CD4-positive, alpha-beta T cell treated with Interleukin-10 for 1 hour (primary cell): ENCODE results near the gene UBE2I.

ENCODE experiments used
- DNase-seq: peaks from one replicate; pipeline ENCODE4 v3.0.0-alpha.2; 2020

Gene UBE2I

GRCh38 chr16:1330931-1331711, 21.7 kb downstream of the UBE2I start:
- DNase-seq = no peak

GRCh38 chr16:1331712-1332617, 22.5 kb downstream of the UBE2I start:
- peak; percentile 74 for DNase-seq

GRCh38 chr16:1332618-1333148, 23.2 kb downstream of the UBE2I start:
- DNase-seq = no peak

- peak; percentile 51 for DNase-seq
Measured at GRCh38 chr16:1333149-1333812, 23.8 kb downstream of the UBE2I start, which contains the start of gene BAIAP3. BAIAP3 (plus strand) TSS chr16:1333645; CDS start chr16:1338550, 4,905 bp downstream.

DNA sequence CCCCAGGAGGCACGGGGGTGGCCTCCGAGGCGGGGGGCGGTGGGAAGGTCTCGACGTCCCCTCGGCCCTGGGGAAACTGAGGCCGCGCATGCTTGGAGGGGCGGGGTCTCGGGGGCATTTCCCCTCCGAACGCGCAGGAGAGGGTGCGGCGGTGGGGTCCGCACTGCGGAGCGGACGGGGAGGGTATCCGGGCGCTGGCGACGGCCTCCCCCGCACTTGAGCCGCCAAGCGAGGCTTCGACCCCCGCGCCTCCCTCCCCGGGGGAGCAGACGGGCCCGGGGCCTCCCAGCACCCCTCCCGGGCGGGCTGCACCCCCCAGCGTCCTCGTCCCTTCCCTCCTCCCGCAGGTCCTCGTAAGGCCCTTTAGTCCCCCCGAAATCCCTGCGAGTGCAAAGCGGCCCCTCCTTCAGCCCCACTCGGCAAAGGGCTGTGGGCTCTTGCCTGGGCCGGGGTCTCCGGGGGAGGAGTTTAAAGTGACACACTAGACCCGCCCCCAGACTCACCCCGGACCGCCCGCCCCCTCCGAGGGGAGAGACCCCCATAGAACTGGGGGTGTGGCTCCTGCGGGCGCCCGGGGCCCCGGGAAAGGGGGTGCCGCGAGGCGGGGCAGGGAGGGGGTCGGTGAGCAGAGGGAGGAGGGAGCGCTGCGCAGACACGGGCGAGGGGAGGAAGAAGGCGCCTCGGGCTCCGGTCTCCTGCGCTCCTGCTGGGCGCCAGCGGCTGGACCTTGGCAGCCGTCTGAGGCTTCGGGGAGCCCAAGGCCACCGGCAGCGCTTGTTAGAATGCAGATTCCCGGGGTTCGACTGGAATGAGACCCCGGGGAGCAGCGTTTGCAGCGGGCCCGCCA, 24.6 kb downstream of the UBE2I start:
- DNase-seq = no peak

DNA sequence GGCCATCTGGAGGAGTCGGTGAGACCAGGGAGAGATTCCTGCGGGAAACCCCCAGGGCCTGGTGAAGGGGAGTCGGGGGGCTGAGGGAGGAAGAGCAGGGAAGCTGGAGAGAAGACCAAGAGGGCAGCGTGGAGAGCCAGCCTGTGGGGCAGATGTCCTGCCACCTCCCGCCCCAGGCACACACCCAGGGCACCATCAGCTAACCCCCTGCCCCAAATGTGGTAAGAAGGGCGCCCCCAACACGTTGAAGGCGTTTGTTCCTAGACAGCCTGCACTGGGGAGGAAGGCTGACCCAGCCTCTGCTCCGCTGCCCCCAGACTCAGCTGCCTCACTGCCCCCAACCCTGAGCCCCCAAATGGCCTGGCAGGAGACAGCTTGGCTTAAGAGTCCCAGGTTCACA, 25.3 kb downstream of the UBE2I start:
- no peak for DNase-seq

GRCh38 chr16:1335211-1335971, 26.0 kb downstream of the UBE2I start:
- DNase-seq = no peak

- DNase-seq = no peak
Measured at GRCh38 chr16:1335996-1336395, 26.6 kb downstream of the UBE2I start.

- no peak for DNase-seq
Measured at GRCh38 chr16:1336619-1337018, 27.2 kb downstream of the UBE2I start.

DNA sequence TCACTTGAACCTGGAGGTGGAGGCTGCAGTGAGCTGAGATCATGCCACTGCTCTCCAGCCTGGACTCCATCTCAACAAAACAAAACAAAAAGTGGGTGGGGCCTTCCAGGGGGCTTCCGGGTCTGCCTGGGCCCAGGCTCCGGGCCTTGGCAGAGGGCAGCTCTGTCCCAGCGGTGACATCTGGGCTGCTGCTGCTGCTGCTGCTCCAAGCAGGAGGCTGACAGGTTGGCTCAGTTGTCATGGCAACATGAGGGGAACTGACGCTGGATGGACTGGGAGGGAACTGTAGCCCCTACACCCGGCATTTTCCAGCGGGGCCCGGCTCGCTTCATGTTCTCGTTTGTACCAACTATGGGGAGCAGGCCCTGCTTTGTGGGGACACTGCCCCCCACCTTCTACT, 28.1 kb downstream of the UBE2I start:
- no peak for DNase-seq

DNA sequence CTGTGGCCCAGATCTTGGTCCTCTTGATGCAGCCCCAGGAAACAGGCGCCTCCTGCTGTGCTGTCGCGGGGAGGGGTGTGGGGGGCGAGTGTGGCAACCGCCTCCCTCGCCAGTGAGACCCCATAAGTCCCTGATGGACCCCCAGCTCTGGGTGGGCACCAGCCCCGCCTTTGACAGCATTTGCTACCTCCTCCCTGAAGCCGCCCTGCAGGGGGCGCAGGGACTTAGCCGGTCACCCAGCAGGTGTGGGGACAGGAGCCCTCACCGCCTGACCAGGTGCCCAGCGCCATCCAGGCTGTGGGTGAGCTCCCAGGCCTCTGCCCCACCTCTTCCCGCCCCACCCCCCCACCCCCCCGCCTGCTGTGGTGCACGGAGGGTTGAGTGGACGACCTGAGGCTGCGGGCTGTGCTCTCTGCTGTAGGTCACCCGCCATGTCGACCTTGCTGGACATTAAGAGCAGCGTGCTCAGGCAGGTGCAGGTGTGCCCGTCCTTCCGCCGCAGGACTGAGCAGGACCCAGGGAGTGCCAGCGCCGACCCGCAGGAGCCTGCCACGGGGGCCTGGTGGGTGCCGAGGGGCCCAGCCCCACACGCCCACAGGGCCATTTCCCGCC, 28.8 kb downstream of the UBE2I start:
- DNase-seq = no peak

DNA sequence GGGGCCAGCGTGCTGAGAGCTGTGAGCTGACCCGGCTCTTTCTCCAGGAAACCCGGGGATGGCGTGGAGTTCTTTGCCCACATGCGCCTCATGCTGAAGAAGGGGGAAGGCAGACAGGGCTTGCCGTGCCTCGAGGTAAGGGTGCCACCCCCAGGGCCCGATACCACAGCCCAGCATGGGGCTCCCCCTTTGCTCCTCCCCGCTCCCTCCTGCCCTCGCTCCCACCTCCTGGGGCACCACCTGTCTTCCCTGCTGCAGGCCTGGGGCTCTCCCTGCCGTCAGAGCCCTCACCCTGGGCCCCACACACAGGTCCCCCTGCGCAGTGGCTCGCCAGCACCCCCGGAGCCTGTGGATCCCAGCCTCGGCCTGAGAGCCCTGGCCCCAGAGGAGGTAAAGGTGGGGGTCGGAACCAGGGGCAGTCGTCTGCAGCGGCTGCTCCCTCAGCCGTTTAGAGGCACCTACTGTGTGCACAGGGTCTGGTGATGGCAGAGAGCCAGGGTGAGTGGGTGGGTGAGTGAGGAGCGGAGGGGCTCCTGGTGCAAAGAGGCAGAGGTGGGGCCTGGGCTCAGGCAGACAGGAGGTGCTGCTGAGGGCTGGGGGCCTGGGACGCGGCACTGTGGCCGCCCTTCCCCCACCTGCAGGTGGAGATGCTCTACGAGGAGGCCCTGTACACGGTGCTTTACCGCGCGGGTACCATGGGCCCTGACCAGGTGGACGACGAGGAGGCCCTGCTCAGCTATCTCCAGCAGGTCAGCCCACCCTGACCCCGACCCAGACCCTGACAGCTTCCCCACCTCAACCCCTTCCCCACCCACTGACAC, 29.6 kb downstream of the UBE2I start:
- no peak for DNase-seq

DNA sequence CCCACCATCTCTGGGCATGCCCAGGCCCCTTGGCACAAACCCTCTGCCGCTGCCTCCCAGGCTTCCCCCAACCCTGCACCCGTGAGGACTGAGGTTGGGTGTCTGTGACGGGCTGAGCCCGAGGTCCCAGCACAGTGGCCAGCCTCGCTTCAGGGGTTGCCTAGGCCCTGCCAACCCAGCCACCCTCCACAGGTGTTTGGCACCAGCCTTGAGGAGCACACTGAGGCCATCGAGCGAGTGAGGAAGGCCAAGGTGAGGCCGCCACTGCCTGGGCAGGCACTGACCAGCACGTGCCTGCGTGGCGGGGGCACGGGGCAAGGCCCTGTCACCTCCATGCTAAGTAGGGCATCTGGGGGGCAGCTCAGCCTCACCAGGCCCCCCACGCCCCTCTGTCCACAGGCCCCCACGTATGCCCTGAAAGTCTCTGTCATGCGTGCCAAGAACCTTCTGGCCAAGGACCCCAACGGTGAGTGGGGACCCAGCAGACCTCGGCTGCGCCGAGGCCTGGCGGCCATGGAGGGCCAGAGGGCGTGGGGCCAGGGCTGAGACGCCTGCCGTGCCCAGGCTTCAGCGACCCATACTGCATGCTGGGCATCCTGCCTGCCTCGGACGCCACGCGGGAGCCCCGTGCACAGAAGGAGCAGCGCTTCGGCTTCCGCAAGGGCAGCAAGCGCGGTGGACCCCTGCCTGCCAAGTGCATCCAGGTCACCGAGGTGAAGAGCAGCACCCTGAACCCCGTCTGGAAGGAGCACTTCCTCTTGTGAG, 31.5 kb downstream of the UBE2I start:
- no peak for DNase-seq

- no peak for DNase-seq
Measured at GRCh38 chr16:1341495-1342420, 32.3 kb downstream of the UBE2I start.

DNA sequence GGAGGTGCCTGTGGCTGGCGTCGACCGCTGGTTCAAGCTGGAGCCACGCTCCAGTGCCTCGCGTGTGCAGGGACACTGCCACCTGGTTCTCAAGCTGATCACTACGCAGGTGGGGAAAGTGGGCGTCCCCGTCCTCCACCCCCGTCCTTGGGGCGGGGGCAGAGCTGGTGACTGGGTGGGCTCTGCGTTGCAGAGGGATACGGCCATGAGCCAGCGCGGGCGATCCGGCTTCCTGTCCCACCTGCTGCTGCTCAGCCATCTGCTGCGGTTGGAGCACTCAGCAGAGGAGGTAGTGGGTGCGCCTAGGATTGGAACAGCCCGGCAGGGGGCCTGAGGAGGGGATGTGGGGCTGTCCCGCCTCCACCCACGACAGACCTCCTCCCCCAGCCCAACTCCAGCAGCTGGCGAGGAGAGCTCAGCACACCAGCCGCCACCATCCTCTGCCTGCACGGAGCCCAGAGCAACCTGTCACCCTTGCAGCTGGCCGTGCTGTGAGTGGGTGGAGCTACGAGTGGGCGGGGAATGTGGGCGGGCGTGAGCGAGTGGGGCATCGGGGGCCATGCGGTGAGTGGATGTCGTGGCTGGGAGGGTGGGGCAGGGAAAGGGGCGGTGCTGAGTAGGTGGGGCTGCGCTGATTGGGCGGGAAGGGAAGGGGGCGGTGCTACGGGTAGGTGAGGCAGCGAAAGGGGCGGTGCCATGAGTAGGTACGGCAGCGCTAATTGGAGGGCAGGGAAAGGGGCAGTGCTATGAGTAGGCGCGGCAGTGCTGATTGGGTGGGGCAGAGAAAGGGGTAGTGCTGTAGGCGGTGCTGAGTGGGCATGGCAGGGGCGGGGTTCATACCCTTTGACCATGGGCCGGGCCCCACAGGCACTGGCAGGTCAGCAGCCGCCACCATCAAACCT, 33.3 kb downstream of the UBE2I start:
- DNase-seq = peak; percentile 99

DNA sequence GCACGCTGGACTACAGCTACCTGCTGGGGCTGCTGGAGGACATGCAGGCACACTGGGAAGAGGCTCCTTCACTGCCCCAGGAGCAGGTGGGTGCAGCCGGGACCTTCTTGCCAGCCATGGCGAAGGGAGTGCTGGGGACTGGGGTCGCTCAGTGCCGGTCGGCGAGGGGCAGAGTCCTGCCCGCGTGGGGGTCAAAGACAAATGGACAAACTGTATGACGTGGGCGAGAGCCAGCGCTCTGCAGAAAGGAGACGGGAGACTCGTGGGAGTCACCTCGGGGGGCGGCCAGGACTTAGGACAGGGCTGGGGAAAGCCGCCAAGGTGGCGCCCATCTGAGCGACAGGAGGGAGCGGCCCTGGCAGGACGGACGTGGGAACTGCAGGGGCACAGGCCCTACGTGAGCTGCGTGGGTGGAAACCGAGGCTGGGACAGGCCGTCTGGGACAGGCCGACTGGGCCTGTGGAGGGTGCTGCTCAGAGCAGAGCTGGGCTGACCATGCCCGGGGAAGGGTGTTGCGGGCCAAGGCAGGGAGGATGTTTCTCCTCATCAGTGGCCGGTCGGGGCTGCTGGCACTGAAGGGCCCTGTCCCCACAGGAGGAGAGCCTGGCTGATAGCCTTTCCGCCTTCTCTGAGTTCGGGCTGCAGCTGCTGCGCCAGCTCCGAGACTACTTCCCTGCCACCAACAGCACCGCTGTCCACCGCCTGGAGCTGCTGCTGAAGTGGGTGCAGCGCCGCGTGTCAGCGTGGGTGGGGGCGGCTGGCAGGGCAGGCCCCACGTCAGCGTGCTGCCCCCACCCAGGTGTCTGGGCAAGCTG, 34.2 kb downstream of the UBE2I start:
- no peak for DNase-seq
